Measurements from ENCODE around the gene CC2D2A.

GRCh38 chr4:15488136-15488535 is 18.5 kb downstream of the CC2D2A start:
- TF ChIP-seq CTCF (IDR thresholded peaks at IDR 0.05 in 8 of 11, conservative IDR thresholded peaks at IDR 0.05 in 3 of 11) = no peak
- no peak for TF ChIP-seq POLR2AphosphoS5 (IDR thresholded peaks at IDR 0.05)
